ENCODE measurements around the gene HIPK4.
"Not testable (repeated sequence)": the region's sequence is repeated elsewhere in the genome, so short reads cannot be mapped to it uniquely, and the experiment has no call there.

The HIPK4 gene

DNA sequence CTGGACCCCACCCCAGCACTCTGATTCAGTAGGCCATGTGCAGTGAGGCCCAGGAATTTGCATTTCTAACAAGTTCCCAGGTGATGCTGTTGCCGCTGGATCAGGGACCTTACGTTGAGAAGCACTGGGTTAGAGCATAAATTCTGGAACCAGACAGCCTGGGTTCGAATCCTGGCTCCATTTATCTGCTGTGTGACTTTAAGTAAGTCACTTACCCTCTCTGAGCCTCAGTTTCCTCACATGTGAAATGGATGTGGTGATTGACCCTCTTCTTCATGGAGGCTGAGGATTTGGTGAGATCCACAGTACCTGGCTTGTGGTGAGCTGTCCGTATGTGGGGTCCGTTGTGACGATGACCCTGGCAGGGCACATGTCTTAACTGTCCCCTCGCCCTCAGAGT is 15.9 kb downstream of the HIPK4 start:
- TF ChIP-seq, protein P1, sequence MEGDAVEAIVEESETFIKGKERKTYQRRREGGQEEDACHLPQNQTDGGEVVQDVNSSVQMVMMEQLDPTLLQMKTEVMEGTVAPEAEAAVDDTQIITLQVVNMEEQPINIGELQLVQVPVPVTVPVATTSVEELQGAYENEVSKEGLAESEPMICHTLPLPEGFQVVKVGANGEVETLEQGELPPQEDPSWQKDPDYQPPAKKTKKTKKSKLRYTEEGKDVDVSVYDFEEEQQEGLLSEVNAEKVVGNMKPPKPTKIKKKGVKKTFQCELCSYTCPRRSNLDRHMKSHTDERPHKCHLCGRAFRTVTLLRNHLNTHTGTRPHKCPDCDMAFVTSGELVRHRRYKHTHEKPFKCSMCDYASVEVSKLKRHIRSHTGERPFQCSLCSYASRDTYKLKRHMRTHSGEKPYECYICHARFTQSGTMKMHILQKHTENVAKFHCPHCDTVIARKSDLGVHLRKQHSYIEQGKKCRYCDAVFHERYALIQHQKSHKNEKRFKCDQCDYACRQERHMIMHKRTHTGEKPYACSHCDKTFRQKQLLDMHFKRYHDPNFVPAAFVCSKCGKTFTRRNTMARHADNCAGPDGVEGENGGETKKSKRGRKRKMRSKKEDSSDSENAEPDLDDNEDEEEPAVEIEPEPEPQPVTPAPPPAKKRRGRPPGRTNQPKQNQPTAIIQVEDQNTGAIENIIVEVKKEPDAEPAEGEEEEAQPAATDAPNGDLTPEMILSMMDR (IDR thresholded peaks at IDR 0.05; ENCODE audit: insufficient read depth, low read length, missing control alignments), result no peak
- H3K4me3 ChIP-seq (ENCODE audit: low read depth, low read length), result no peak overlapping the region
- CTCF ChIA-PET, result interaction anchor here (1.5 kb wide), 2 partner anchors 13 to 22 kb away, joined by 3 read pairs; no protein-coding TSS in a partner anchor
- DNase-seq (ENCODE audit: low read depth, low spot score), result no peak
- POLR2A ChIA-PET, result no interaction called here

GRCh38 chr19:40371802-40372122 is 18.2 kb downstream of the HIPK4 start:
- no peak for DNase-seq (ENCODE audit: low read depth, low spot score)
- ChIA-PET CTCF (interaction anchor here (1.2 to 2.1 kb wide), 3 partner anchors 9 to 67 kb away, joined by 3 to 5 read pairs (median 5); no protein-coding TSS in a partner anchor), POLR2A (no interaction called here)
- TF ChIP-seq, protein P1 (IDR thresholded peaks at IDR 0.05; ENCODE audit: insufficient read depth, low read length, missing control alignments), result no peak
- no peak overlapping the region for H3K4me3 ChIP-seq (ENCODE audit: low read depth, low read length)

DNA sequence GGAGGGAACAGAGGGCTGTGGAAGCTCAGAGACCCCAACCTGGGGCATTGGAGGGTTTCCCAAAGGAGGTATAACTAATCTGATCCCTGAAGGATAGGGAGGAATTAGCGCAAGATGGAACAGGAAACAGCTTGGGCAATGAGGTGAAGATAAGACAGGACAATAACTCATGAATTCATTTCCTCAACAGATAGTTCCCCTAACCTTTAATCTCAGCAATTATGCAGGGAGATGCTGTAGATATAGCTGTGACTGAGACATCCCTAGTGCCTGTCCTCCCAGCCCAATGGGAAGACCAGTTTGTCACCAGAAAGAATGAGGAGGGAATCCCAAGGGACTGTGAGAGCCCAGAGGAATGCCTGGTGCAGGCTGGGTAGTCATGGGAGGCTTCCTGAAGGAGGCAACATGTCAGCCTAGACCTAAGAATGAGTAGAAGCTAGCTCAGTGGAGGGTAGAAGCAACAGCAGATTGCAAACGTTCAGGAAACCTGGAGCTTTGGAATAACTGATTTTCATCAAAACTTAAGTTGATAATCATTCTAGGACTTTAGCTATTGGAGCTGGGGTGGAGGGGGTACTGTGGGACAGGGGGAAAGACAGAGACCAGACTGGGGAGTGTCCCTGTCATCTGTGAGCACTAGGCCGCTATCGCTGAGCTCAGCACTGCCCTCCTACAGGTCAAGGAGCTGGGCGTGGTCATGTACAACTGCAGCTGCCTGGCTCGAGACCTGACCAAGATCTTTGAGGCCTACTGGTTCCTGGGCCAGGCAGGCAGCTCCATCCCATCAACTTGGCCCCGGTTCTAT is 18.8 kb downstream of the HIPK4 start:
- TF ChIP-seq, protein P1 (IDR thresholded peaks at IDR 0.05; ENCODE audit: insufficient read depth, low read length, missing control alignments), result no peak
- POLR2A ChIA-PET, result no interaction called here
- DNase-seq (ENCODE audit: low read depth, low spot score), result no peak
- CTCF ChIA-PET, result interaction anchor here (1.2 to 2.1 kb wide), 3 partner anchors 10 to 66 kb away, joined by 3 to 5 read pairs (median 5); no protein-coding TSS in a partner anchor
- no peak overlapping the region for H3K4me3 ChIP-seq (ENCODE audit: low read depth, low read length)

DNA sequence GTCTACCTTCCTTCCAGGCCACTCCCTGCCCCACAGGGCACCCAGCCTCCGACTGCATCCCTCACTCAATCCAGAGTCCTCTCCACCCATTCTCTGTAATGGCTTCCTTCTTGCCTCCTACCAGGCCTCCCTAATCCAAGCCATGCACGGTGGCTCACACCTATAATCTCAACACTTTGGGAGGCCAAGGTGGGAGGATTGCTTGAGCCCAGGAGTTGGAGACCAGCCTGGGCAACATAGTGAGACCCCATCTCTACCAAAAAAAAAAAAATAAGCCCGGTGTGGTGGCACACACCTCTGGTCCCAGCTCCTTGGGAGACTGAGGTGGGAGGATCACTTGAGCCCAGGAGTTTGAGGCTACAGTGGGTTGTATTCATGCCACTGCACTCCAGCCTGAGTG is 19.7 kb downstream of the HIPK4 start:
- H3K4me3 ChIP-seq (ENCODE audit: low read depth, low read length); POLR2A ChIA-PET; DNase-seq (ENCODE audit: low read depth, low spot score): not testable (repeated sequence)
- CTCF ChIA-PET, result interaction anchor here (1.5 kb wide), 1 partner anchor 11 kb away, joined by 3 read pairs; no protein-coding TSS in a partner anchor

GRCh38 chr19:40369797-40370196 is 20.2 kb downstream of the HIPK4 start:
- DNase-seq (ENCODE audit: low read depth, low spot score), result no peak
- H3K4me3 ChIP-seq (ENCODE audit: low read depth, low read length), result no peak overlapping the region
- POLR2A ChIA-PET, result no interaction called here
- CTCF ChIA-PET, result no interaction called here
- TF ChIP-seq, protein P1 (IDR thresholded peaks at IDR 0.05; ENCODE audit: insufficient read depth, low read length, missing control alignments), result no peak

- no peak overlapping the region for H3K4me3 ChIP-seq (ENCODE audit: low read depth, low read length)
- no peak for DNase-seq (ENCODE audit: low read depth, low spot score)
- TF ChIP-seq, protein P1 (IDR thresholded peaks at IDR 0.05; ENCODE audit: insufficient read depth, low read length, missing control alignments), result no peak
- ChIA-PET CTCF (interaction anchor here (1.4 to 3.4 kb wide), 2 partner anchors 12 to 13 kb away, joined by 3 to 17 read pairs; no protein-coding TSS in a partner anchor), POLR2A (no interaction called here)
Observed at GRCh38 chr19:40367577-40368434, 22.2 kb downstream of the HIPK4 start.
